GM10248 (cell line): ENCODE data around the gene NPR1.

Experiments used
- CTCF ChIA-PET: fragments of 300-600 bp; sonication (Branson Sonifier 250); formaldehyde crosslinking; extraction: SDS; loops from one replicate; lab custom pipeline; 2021; ENCODE audit warnings: antibody characterized with exemption; lab: Yijun Ruan, JAX
- POLR2A ChIA-PET: fragments of 350-650 bp; sonication (Branson Sonifier 250); formaldehyde crosslinking; extraction: SDS; loops from one replicate; lab custom pipeline; 2020; ENCODE audit warnings: antibody characterized with exemption; lab: Yijun Ruan, JAX
- DNase-seq: peaks from one replicate; pipeline ENCODE4 v3.0.0; 2012; ENCODE audit errors: extremely low spot score
- CTCF ChIP-seq: IDR thresholded peaks from 2 replicates; pipeline ENCODE4 v1.5.1; 2012; ENCODE audit warnings: mild to moderate bottlenecking, low read depth; ENCODE audit errors: extremely low read depth, missing control alignments, control extremely low read depth

The NPR1 gene

GRCh38 chr1:153727463-153728304 lies 49.2 kb downstream of the NPR1 start, which contains the start of gene INTS3:
Gene INTS3 (plus strand): TSS chr1:153728050. CDS start chr1:153728635, 585 bp downstream.
- TF ChIP-seq CTCF = no peak
- POLR2A ChIA-PET = interaction anchor here (0.5 to 0.6 kb wide), 3 partner anchors 11 to 187 kb away, joined by 3 to 5 read pairs (median 3); no protein-coding TSS in a partner anchor
- DNase-seq = peak; percentile 99
- CTCF ChIA-PET = interaction anchor here (0.6 to 1.6 kb wide), 7 partner anchors 11 to 56 kb away, joined by 3 to 5 read pairs (median 4); no protein-coding TSS in a partner anchor

GRCh38 chr1:153728305-153729066 lies 50.0 kb downstream of the NPR1 start:
- ChIA-PET CTCF (interaction anchor here (1.0 to 1.6 kb wide), 2 partner anchors 20 to 56 kb away, joined by 4 to 5 read pairs; no protein-coding TSS in a partner anchor), POLR2A (interaction anchor here (0.6 kb wide), 1 partner anchor 186 kb away, joined by 5 read pairs; no protein-coding TSS in a partner anchor)
- no peak for DNase-seq
- TF ChIP-seq CTCF = no peak

- ChIA-PET CTCF (interaction anchor here (1.0 to 1.5 kb wide), 4 partner anchors 12 to 216 kb away, joined by 3 to 4 read pairs (median 4); partner anchors contain the start of gene DENND4B), POLR2A (no interaction called here)
- no peak for TF ChIP-seq CTCF
- no peak for DNase-seq
Observed at GRCh38 chr1:153730468-153730988, 52.0 kb downstream of the NPR1 start.

GRCh38 chr1:153733970-153734369 lies 55.5 kb downstream of the NPR1 start:
- ChIA-PET CTCF (interaction anchor here (1.3 to 3.9 kb wide), 6 partner anchors 10 to 62 kb away, joined by 4 to 27 read pairs (median 6); no protein-coding TSS in a partner anchor), POLR2A (interaction anchor here (0.8 to 1.3 kb wide), 4 partner anchors 10 to 257 kb away, joined by 3 to 5 read pairs (median 4); partner anchors contain the start of gene CHTOP)
- no peak for TF ChIP-seq CTCF
- DNase-seq = no peak

DNA sequence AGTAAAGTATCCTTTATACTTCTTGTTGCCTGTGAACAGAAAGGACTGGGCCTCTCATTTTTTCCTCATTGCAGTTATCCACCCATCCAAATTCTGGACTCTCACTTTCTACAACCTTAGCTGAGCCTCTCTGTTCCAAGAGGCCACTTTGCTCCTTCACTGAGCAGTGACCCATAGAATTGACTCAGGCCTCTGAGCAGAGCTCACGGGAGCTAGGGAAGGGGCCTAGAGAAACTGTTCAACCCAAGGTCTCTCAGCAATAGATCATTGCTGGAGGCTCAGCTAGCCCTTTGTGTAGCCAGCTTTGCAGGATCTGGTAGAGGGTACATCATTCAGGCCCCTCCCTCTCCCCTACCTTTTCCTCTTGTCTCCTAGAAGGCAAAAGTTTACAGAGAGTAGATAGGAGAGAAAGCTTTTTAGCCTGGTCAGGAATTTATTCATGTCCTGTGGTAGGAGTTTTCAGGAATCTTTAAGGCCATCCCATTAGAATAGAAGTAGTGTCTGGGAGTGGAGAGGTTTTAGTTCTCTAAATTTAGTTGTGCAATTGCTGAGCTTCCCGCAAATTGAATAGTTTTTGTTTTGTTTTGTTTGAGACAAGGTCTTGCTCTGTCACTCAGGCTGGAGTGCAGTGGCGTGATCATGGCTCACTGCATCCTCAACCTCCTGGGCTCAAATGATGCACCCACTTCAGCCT lies 56.1 kb downstream of the NPR1 start:
- no peak for TF ChIP-seq CTCF
- ChIA-PET CTCF (interaction anchor here (0.8 to 3.9 kb wide), 9 partner anchors 9 to 162 kb away, joined by 3 to 27 read pairs (median 4); no protein-coding TSS in a partner anchor), POLR2A (interaction anchor here (0.8 to 1.3 kb wide), 4 partner anchors 9 to 257 kb away, joined by 3 to 5 read pairs (median 4); partner anchors contain the start of gene CHTOP)
- DNase-seq = no peak
